ENCODE data around the gene EFCC1. TPM values are rescaled to one million over a fixed set of nuclear protein-coding genes. Genes with fewer than 3 reads are reported as not detected.

Gene EFCC1
- 0.10 TPM for total RNA-seq

- Histone ChIP-seq H3K4me3 (ENCODE audit: low read length) (peak within 1 kb of the TSS; percentile 8), H3K9me3 (ENCODE audit: low read depth, low read length) (no peaks in the 10 kb centered on the region), H3K27me3 (ENCODE audit: insufficient read depth, low read length) (peaks cover 47% of the 10 kb centered on the region), H3K4me1 (ENCODE audit: insufficient read depth, low read length) (peaks cover 23% of the 10 kb centered on the region)
Observed at GRCh38 chr3:129001101-129001805, at the start of gene EFCC1. Gene EFCC1, plus strand, starts transcription at chr3:129001304. Its CDS starts 325 bp downstream, at chr3:129001629.

- no peaks in the 10 kb centered on the region for H3K4me1 ChIP-seq (ENCODE audit: insufficient read depth, low read length)
- H3K9me3 ChIP-seq (ENCODE audit: low read depth, low read length), result no peaks in the 10 kb centered on the region
- H3K4me3 ChIP-seq (ENCODE audit: low read length), result no peak overlapping the region
- H3K27me3 ChIP-seq (ENCODE audit: insufficient read depth, low read length), result no peaks in the 10 kb centered on the region
Observed at GRCh38 chr3:128956440-128956839, 44.7 kb upstream of the EFCC1 start.

DNA sequence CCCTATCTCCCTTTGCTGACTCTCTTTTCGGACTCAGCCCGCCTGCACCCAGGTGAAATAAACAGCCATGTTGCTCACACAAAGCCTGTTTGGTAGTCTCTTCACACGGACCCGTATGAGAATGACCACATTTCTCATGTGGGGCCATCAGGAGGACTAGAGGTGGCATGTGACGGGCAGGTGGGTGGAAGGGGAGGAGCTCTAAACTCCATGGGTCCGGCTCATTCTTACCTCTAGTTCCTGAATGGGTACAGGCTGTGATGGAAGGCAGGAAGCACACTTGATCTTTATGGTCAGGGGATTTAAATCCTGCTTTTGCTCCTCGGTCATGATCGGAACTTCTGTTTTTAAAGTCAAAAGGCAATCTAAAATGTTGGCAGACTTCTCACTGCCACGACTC lies 35.8 kb upstream of the EFCC1 start:
- no peaks in the 10 kb centered on the region for H3K27me3 ChIP-seq (ENCODE audit: insufficient read depth, low read length)
- no peaks in the 10 kb centered on the region for H3K9me3 ChIP-seq (ENCODE audit: low read depth, low read length)
- no peak overlapping the region for H3K4me3 ChIP-seq (ENCODE audit: low read length)
- H3K4me1 ChIP-seq (ENCODE audit: insufficient read depth, low read length), result no peaks in the 10 kb centered on the region

DNA sequence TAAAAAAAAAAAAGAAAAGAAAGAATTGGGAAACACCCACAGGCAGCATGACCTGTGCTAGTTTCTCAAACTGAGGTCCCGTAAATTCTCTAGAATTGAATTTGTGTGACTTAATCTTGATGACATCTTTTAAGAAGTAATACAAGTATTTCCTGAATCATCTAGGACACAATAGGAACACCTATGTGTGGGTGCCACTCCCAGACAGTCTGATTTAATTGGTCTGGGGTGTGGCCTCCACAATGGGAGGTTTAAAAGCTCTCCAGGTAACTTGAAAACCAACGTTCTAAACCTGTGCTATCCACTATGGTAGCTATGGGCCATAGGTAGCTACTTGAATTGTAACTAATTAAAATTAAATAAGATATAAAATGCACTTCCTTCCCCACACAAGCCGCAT lies 35.3 kb upstream of the EFCC1 start:
- Histone ChIP-seq H3K9me3 (ENCODE audit: low read depth, low read length) (no peaks in the 10 kb centered on the region), H3K4me1 (ENCODE audit: insufficient read depth, low read length) (peaks cover 3% of the 10 kb centered on the region), H3K27me3 (ENCODE audit: insufficient read depth, low read length) (no peaks in the 10 kb centered on the region), H3K4me3 (ENCODE audit: low read length) (no peak overlapping the region)

GRCh38 chr3:128967748-128968355 lies 33.3 kb upstream of the EFCC1 start:
- no peaks in the 10 kb centered on the region for H3K9me3 ChIP-seq (ENCODE audit: low read depth, low read length)
- H3K4me3 ChIP-seq (ENCODE audit: low read length), result no peak overlapping the region
- H3K4me1 ChIP-seq (ENCODE audit: insufficient read depth, low read length), result peaks cover 10% of the 10 kb centered on the region
- no peaks in the 10 kb centered on the region for H3K27me3 ChIP-seq (ENCODE audit: insufficient read depth, low read length)

- Histone ChIP-seq H3K9me3 (ENCODE audit: low read depth, low read length) (no peaks in the 10 kb centered on the region), H3K4me3 (ENCODE audit: low read length) (no peak overlapping the region), H3K27me3 (ENCODE audit: insufficient read depth, low read length) (no peaks in the 10 kb centered on the region), H3K4me1 (ENCODE audit: insufficient read depth, low read length) (peaks cover 19% of the 10 kb centered on the region)
Observed at GRCh38 chr3:128969993-128970739, 30.9 kb upstream of the EFCC1 start.

DNA sequence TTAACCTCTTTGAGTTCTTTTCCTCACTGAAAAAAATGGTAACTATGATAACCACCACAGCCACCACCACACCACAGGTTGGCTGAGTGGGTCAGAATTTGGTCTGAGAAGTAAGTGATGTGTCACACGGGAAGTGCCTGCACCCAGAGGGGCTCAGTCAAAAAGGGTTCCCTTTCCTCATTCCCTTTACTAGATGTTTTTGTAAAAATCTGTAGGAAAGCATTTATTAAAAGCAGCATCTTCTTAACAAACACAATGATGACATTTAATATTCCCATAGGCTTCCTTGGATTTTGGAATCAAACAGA lies 30.4 kb upstream of the EFCC1 start:
- peaks cover 19% of the 10 kb centered on the region for H3K4me1 ChIP-seq (ENCODE audit: insufficient read depth, low read length)
- H3K27me3 ChIP-seq (ENCODE audit: insufficient read depth, low read length), result no peaks in the 10 kb centered on the region
- no peaks in the 10 kb centered on the region for H3K9me3 ChIP-seq (ENCODE audit: low read depth, low read length)
- no peak overlapping the region for H3K4me3 ChIP-seq (ENCODE audit: low read length)

DNA sequence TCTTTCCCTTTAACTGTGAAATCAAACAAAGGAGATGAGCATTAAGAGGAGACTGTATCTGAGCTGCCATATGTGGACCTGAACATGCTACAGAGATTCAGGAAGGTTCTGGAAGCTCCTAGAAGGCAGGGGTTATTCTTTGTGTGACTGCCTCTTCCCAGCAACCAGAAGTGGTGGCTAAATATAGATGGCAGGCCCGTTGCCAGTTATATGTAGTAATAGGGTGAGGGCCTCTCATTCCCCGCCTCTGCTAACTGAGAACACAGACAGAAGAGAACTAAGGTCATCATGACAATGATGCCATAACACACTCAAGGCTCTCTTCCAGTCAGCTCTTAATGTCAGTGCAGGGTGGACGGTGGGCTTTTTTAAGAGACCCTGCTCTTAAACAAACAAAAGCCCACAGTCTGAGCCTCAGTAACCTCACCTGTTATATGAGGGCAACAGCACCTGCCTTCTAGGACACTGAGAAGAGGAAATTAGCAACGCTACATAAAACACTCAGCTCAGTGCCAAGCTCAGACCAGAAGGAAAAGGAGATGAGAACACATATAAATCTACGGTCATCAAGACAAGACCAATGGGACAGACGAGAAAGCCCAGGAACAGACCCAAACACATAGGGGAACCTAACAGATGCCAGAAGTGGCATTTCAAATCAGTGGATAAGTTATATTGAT lies 29.5 kb upstream of the EFCC1 start:
- no peaks in the 10 kb centered on the region for H3K9me3 ChIP-seq (ENCODE audit: low read depth, low read length)
- H3K4me3 ChIP-seq (ENCODE audit: low read length), result no peak overlapping the region
- no peaks in the 10 kb centered on the region for H3K27me3 ChIP-seq (ENCODE audit: insufficient read depth, low read length)
- H3K4me1 ChIP-seq (ENCODE audit: insufficient read depth, low read length), result peaks cover 19% of the 10 kb centered on the region

GRCh38 chr3:128973988-128974564 lies 27.0 kb upstream of the EFCC1 start:
- no peak overlapping the region for H3K4me3 ChIP-seq (ENCODE audit: low read length)
- no peaks in the 10 kb centered on the region for H3K9me3 ChIP-seq (ENCODE audit: low read depth, low read length)
- H3K27me3 ChIP-seq (ENCODE audit: insufficient read depth, low read length), result no peaks in the 10 kb centered on the region
- peaks cover 19% of the 10 kb centered on the region for H3K4me1 ChIP-seq (ENCODE audit: insufficient read depth, low read length)

- Histone ChIP-seq H3K27me3 (ENCODE audit: insufficient read depth, low read length) (no peaks in the 10 kb centered on the region), H3K4me1 (ENCODE audit: insufficient read depth, low read length) (peaks cover 19% of the 10 kb centered on the region), H3K4me3 (ENCODE audit: low read length) (no peak overlapping the region), H3K9me3 (ENCODE audit: low read depth, low read length) (no peaks in the 10 kb centered on the region)
Observed at GRCh38 chr3:128975276-128975675, 25.8 kb upstream of the EFCC1 start.

DNA sequence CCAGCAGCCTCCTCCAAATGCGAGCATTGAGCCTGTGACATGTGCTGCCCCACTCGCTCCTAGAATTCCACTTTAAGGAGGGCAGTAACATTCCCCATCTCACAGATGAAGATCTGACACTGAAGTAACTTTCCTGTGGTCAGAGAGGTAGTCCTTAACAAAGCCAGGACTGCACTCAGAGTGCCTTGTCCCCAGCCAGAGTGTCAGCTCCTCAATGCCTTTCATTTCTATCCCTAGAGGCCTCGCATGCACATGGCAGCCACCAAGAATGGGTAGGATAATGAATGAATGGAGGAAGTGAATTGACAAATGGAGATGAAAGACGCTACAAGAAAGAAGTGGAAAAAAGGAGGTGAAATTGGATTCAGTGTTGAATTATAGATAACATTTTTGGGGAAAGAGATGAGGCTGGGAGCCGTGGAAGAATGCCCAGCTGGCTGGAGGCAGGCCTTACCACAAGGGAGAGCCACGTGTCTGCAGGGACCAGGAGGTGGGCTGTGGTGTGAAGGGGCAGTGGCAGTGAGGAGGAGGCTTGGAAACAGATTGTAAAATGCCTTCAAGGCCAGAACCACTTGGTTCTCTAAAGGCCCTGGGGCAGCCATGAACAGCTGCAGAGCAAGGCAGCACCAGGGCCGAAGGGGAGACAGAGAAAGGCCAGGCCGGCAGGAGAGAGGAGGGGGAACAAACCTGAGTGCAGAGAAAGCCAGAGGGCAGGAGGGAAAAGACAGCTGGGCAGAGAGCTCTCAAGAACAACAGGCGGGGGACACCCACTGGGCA lies 17.6 kb upstream of the EFCC1 start:
- no peaks in the 10 kb centered on the region for H3K4me1 ChIP-seq (ENCODE audit: insufficient read depth, low read length)
- H3K4me3 ChIP-seq (ENCODE audit: low read length), result no peak overlapping the region
- no peaks in the 10 kb centered on the region for H3K9me3 ChIP-seq (ENCODE audit: low read depth, low read length)
- no peaks in the 10 kb centered on the region for H3K27me3 ChIP-seq (ENCODE audit: insufficient read depth, low read length)

DNA sequence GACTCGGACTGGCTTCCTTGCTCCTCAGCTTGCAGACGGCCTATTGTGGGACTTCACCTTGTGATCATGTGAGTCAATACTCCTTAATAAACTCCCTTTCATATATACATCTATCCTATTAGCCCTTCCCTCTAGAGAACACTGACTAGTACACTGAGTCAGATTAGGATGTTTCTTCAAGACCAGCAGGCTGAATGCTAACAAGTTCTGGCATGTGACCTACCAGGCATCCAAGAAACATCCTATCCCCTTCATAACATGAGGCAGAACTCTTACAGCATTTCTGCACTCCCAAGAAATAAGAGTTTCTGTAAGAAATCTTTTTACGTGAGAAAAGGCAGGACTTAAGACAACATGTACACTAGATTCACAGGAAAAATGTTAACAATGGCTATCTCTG lies 16.5 kb upstream of the EFCC1 start:
- Histone ChIP-seq H3K4me3 (ENCODE audit: low read length) (no peak overlapping the region), H3K9me3 (ENCODE audit: low read depth, low read length) (no peaks in the 10 kb centered on the region), H3K4me1 (ENCODE audit: insufficient read depth, low read length) (no peaks in the 10 kb centered on the region), H3K27me3 (ENCODE audit: insufficient read depth, low read length) (no peaks in the 10 kb centered on the region)

DNA sequence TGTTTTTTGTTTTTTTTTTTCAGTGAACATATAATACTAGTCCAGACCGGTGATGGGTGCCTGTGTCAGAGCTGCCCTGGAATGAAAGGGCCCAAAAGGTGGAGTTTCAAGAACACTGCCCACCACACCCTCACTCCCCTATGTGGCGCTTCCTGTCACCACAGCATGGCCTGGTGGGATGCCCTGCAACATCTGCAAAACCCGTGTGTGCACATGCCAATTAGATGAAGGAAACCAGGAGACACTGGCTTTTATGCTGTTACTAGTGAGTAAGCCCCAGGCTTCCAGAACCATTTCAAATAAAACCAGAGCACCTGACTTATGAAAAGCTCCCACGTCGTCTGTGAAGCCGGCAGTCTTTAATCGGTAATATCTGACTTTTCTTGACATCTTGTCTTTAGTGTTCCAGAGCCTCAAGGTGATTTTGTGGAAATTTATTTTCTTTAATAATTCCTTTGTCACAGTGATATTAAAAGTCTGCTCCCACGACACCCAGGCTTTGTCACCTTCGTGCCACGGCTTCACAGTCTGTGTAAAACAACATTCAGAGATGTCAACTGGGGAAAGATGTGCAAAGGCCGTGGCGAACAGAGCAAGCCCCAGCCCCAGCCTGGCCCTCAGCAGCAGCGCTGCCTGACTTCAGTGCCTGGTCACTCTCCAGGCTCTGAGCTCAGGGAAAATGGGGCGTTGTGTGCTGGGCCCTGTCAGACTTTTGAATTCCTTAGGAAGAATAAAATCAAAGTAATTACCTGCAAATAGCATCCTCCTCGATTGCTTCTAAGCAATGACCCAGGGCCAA lies 13.6 kb upstream of the EFCC1 start:
- H3K4me1 ChIP-seq (ENCODE audit: insufficient read depth, low read length), result no peaks in the 10 kb centered on the region
- H3K27me3 ChIP-seq (ENCODE audit: insufficient read depth, low read length), result no peaks in the 10 kb centered on the region
- H3K4me3 ChIP-seq (ENCODE audit: low read length), result no peak overlapping the region
- H3K9me3 ChIP-seq (ENCODE audit: low read depth, low read length), result no peaks in the 10 kb centered on the region

DNA sequence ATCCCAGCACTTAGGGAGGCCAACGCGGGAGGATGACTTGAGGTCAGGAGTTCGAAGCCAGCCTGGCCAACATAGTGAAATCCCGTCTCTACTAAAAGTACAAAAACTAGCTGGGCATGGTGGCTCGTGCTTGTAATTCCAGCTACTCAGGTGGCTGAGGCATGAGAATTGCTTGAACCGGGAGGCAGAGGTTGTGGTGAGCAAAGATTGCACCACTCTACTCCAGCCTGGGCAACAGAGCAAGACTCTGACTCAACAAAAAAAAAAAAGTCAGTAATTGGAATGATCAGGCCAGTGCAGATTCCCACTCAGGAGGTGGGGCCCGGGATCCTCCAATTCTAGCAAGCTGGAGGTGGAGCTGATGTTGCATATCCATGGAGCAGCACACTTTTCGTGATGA lies 12.8 kb upstream of the EFCC1 start:
- H3K9me3 ChIP-seq (ENCODE audit: low read depth, low read length), result no peaks in the 10 kb centered on the region
- peaks cover under 1% of the 10 kb centered on the region for H3K4me1 ChIP-seq (ENCODE audit: insufficient read depth, low read length)

More for the DNA sequence above, 12.8 kb upstream of the EFCC1 start:
- Histone ChIP-seq H3K27me3 (ENCODE audit: insufficient read depth, low read length) (no peaks in the 10 kb centered on the region), H3K4me3 (ENCODE audit: low read length) (no peak overlapping the region)

Data from mononuclear cell (primary cell).